Subcutaneous abdominal adipose tissue (tissue), 5 donors: Measurements from ENCODE around the gene CTTNBP2NL.

Source experiments
- H3K27ac ChIP-seq: one replicate; pipeline ENCODE4 v1.7.0; 2013; ENCODE audit warnings: low read depth, mild to moderate bottlenecking, inconsistent platforms, low read length, moderate library complexity
- H3K27me3 ChIP-seq, 5 donors: one replicate each; pipeline ENCODE4 v1.7.0; 2013; ENCODE audit warnings: low read length in 5 of 5, inconsistent platforms in 1 of 5; ENCODE audit not compliant: control insufficient read depth in 5 of 5, insufficient read depth in 4 of 5
- H3K36me3 ChIP-seq, 5 donors: one replicate each; pipeline ENCODE4 v1.7.0; 2013; ENCODE audit warnings: low read length in 5 of 5; ENCODE audit not compliant: control insufficient read depth in 5 of 5, insufficient read depth in 5 of 5
- H3K4me1 ChIP-seq, 5 donors: one replicate each; pipeline ENCODE4 v1.7.0; 2013; ENCODE audit warnings: low read length in 5 of 5, mild to moderate bottlenecking in 3 of 5, moderate library complexity in 1 of 5; ENCODE audit not compliant: control insufficient read depth in 5 of 5, insufficient read depth in 5 of 5
- H3K4me3 ChIP-seq, 5 donors: one replicate each; pipeline ENCODE4 v1.7.0; 2013; ENCODE audit warnings: low read length in 5 of 5, low read depth in 1 of 5
- H3K9ac ChIP-seq, 5 donors: one replicate each; pipeline ENCODE4 v1.7.0; 2013; ENCODE audit warnings: low read length in 5 of 5, mild to moderate bottlenecking in 4 of 5, moderate library complexity in 3 of 5
- H3K9me3 ChIP-seq, 5 donors: one replicate each; pipeline ENCODE4 v1.7.0; 2013; ENCODE audit warnings: low read length in 5 of 5; ENCODE audit not compliant: control insufficient read depth in 5 of 5
- donor health status: healthy.
- donor health status: healthy.
- donor health status: healthy.
- donor health status: healthy.
- donor health status: healthy.

CTTNBP2NL gene

GRCh38 chr1:112369392-112370285 is 26.4 kb upstream of the CTTNBP2NL start:
- Histone ChIP-seq H3K36me3 (no peaks in the 10 kb centered on the region), H3K27ac (no peak overlapping the region), H3K9ac (no peak overlapping the region), H3K27me3 (no peaks in the 10 kb centered on the region), H3K4me3 (peak overlapping the region in 1 of 5 donors; percentile 40), H3K9me3 (no peaks in the 10 kb centered on the region), H3K4me1 (peaks cover 0 to 8% (median 4%) of the 10 kb centered on the region in 5 donors)

- Histone ChIP-seq H3K9ac (no peak overlapping the region), H3K27me3 (no peaks in the 10 kb centered on the region), H3K4me3 (no peak overlapping the region), H3K36me3 (no peaks in the 10 kb centered on the region), H3K9me3 (no peaks in the 10 kb centered on the region), H3K27ac (no peak overlapping the region), H3K4me1 (peaks cover 0 to 8% (median 4%) of the 10 kb centered on the region in 5 donors)
These were observed 25.0 kb upstream of the CTTNBP2NL start for GRCh38 chr1:112370996-112371395.

GRCh38 chr1:112371775-112372174 is 24.2 kb upstream of the CTTNBP2NL start:
- Histone ChIP-seq H3K4me1 (peaks cover 0 to 8% (median 4%) of the 10 kb centered on the region in 5 donors), H3K4me3 (no peak overlapping the region), H3K9ac (no peak overlapping the region), H3K36me3 (no peaks in the 10 kb centered on the region), H3K27ac (no peak overlapping the region), H3K9me3 (no peaks in the 10 kb centered on the region), H3K27me3 (no peaks in the 10 kb centered on the region)

- Histone ChIP-seq H3K36me3 (no peaks in the 10 kb centered on the region), H3K27ac (no peak overlapping the region), H3K4me3 (no peak overlapping the region), H3K4me1 (peaks cover 0 to 4% (median 3%) of the 10 kb centered on the region in 5 donors), H3K9ac (no peak overlapping the region), H3K9me3 (no peaks in the 10 kb centered on the region), H3K27me3 (no peaks in the 10 kb centered on the region)
These were observed 22.2 kb upstream of the CTTNBP2NL start for GRCh38 chr1:112373806-112374205.

GRCh38 chr1:112375701-112376100 is 20.3 kb upstream of the CTTNBP2NL start:
- Histone ChIP-seq H3K9me3 (no peaks in the 10 kb centered on the region), H3K4me1 (no peaks in the 10 kb centered on the region), H3K36me3 (no peaks in the 10 kb centered on the region), H3K27ac (no peak overlapping the region), H3K4me3 (no peak overlapping the region), H3K27me3 (peaks cover 0 to 2% (median 0%) of the 10 kb centered on the region in 5 donors), H3K9ac (no peak overlapping the region)

GRCh38 chr1:112380356-112380755 is 15.7 kb upstream of the CTTNBP2NL start:
- Histone ChIP-seq H3K9ac (no peak overlapping the region), H3K36me3 (no peaks in the 10 kb centered on the region), H3K27me3 (peaks cover 0 to 3% (median 0%) of the 10 kb centered on the region in 5 donors), H3K9me3 (no peaks in the 10 kb centered on the region), H3K4me1 (no peaks in the 10 kb centered on the region), H3K27ac (no peak overlapping the region), H3K4me3 (no peak overlapping the region)

- no peaks in the 10 kb centered on the region for H3K36me3 ChIP-seq
These were observed 14.5 kb upstream of the CTTNBP2NL start for GRCh38 chr1:112381324-112382076.

GRCh38 chr1:112383759-112384370 is 12.1 kb upstream of the CTTNBP2NL start:
- H3K9ac ChIP-seq = no peak overlapping the region
- H3K9me3 ChIP-seq = no peaks in the 10 kb centered on the region
- H3K4me3 ChIP-seq = no peak overlapping the region

More at GRCh38 chr1:112381324-112382076, 14.5 kb upstream of the CTTNBP2NL start:
- peaks cover 0 to 3% (median 0%) of the 10 kb centered on the region in 5 donors for H3K27me3 ChIP-seq
- no peaks in the 10 kb centered on the region for H3K9me3 ChIP-seq
- no peak overlapping the region for H3K27ac ChIP-seq
- no peak overlapping the region for H3K9ac ChIP-seq
- H3K4me3 ChIP-seq = no peak overlapping the region
- no peaks in the 10 kb centered on the region for H3K4me1 ChIP-seq

GRCh38 chr1:112386024-112386723 is 9.8 kb upstream of the CTTNBP2NL start:
- Histone ChIP-seq H3K27ac (no peak overlapping the region), H3K9ac (no peak overlapping the region), H3K36me3 (no peaks in the 10 kb centered on the region), H3K4me1 (peaks cover 0 to 15% (median 6%) of the 10 kb centered on the region in 5 donors), H3K4me3 (no peak overlapping the region), H3K27me3 (no peaks in the 10 kb centered on the region), H3K9me3 (no peaks in the 10 kb centered on the region)

More at GRCh38 chr1:112383759-112384370, 12.1 kb upstream of the CTTNBP2NL start:
- Histone ChIP-seq H3K27me3 (peaks cover 0 to 3% (median 0%) of the 10 kb centered on the region in 5 donors), H3K27ac (no peak overlapping the region), H3K4me1 (peaks cover 0 to 3% (median 0%) of the 10 kb centered on the region in 5 donors), H3K36me3 (no peaks in the 10 kb centered on the region)
